Subcutaneous preadipocyte (primary cell): ENCODE results near the gene MATK. TPM values are rescaled to one million over a fixed set of nuclear protein-coding genes. Genes with fewer than 3 reads are reported as not detected.

ENCODE experiments used
- small RNA-seq: library from RNA; depleted of rRNA; stranded (forward); fragments of <200 nt; gene quantifications from one replicate; pipeline ENCODE3, GENCODE V24; 2012
- total RNA-seq: library from RNA; depleted of rRNA; stranded (reverse); fragments of >200 nt; gene quantifications from 2 replicates; pipeline ENCODE4 v1.2.3, GENCODE V29; 2012

MATK gene, protein sequence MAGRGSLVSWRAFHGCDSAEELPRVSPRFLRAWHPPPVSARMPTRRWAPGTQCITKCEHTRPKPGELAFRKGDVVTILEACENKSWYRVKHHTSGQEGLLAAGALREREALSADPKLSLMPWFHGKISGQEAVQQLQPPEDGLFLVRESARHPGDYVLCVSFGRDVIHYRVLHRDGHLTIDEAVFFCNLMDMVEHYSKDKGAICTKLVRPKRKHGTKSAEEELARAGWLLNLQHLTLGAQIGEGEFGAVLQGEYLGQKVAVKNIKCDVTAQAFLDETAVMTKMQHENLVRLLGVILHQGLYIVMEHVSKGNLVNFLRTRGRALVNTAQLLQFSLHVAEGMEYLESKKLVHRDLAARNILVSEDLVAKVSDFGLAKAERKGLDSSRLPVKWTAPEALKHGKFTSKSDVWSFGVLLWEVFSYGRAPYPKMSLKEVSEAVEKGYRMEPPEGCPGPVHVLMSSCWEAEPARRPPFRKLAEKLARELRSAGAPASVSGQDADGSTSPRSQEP
- under 0.01 and 0.98 TPM in 2 replicates for total RNA-seq

DNA sequence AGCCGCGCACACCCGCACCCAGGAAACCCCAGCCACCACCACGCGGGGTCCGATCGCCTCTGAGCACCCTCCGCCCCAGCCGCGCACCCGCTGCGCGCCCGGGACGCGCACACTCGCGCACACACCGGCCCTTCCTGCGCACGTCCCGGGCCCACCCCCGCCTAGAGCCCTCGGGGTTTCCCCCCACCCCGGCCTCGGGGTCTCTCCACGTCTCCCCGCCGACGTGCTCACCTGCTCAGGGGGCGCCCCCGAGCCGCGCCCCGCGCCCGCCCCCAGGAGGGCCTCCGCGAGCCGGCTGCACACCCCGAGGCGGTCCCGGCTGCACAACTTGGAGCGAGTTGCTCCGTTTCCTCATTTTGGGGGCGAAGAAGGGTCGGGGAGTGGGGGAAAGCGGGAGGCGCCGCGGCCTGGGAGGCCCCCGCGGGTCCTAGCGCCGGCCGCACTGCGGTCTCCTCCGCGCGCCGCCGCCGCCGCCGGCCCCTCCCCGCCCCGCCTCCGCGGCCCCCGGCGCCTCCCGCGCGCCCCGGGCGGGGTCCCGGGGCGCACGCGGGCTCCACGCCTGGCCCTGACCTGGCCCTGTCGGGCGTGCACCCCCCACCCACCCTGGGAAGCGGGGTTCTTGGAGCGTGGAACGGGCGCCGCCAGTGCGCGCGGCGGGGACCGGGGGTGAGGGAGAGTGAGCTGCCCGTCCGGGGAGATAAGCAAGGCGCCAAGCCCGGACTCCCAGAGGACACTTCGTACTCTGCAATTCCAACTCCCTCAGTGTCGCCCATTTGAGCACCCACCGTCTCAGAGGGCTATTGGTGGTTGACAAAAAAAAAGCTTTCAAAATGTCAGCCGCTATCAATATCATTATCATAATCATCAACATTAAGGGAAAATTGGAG is at the start of gene MATK:
TSS of gene MATK (minus strand) at position 444 of the 887 bp plus-strand sequence. CDS start 1,246 bp downstream, outside the sequence.

DNA sequence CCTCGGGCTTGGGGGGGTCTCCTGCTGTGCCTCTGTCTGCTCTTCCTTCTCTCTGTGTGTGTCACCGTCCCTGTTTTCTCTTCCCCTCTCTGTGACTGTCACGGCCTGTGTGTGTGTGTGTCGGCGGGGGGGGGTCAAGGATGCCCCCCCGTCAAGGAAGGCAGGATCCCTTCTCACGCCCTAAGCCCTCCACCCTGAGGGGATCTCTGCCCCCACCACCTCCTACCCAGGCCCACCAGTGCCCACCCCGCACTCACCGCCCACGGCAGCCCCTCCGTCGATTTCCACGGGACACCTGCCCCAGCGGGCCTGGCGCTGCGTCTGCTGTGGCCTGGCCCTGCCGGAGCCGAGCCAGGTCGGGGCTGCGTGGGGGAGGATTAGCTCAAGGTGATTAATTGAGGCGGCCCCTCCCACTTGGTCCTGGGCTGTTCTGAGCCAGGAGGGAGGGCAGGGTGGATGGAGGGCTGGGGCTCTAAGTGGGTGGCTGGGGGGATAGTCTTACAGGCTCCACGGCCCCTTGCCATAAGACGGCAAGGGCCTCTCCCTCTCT is 14.2 kb downstream of the MATK start, which contains the start of gene RAX2:
TSS of gene RAX2 (minus strand) at position 323 of the 550 bp plus-strand sequence. CDS start 486 bp downstream, outside the sequence.

DNA sequence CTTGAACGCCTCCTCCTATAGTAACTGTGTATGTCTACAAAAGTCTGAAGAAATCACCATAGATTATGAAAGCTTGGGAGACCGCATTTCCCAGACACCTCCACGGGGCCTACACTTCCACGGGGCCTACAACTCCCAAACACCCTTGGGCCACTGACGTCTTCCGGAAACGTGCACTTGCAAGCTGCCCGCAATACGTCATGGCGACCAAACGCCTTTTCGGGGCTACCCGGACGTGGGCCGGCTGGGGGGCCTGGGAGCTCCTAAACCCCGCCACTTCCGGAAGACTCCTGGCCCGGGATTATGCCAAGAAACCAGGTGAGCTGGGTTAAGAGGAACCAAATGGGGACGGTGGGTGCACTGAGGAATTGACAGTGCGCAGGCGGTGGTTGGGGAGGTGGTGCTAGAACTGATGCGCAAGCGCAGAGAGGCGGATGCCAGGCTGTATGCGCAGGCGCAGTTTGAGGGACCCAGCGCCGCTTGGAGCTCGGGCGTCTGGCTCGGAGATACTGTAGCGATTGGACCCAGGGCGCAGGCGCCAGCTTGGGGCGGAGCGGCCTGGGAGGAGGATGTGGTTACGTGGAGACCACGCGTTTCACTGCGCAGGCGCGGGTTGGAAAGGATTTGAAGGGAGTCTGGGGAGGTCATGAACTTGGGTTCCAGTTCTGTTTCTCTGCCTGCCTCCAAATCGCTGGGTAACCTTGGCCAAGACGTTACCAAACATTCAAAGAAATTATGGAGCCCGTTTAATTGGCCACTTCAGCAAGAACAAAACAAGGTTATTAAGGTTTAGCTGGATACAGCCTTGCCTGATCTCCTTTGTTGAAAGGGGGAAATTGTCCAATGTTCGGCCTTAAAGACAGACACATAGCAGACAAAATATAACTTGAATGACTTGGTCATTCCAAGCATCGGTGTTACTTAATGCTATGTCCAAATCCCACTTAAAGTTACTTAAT is 23.4 kb downstream of the MATK start, which contains the start of gene MRPL54:
TSS of gene MRPL54 (plus strand) at position 182 of the 959 bp plus-strand sequence. CDS start at position 201, 19 bp downstream.

DNA sequence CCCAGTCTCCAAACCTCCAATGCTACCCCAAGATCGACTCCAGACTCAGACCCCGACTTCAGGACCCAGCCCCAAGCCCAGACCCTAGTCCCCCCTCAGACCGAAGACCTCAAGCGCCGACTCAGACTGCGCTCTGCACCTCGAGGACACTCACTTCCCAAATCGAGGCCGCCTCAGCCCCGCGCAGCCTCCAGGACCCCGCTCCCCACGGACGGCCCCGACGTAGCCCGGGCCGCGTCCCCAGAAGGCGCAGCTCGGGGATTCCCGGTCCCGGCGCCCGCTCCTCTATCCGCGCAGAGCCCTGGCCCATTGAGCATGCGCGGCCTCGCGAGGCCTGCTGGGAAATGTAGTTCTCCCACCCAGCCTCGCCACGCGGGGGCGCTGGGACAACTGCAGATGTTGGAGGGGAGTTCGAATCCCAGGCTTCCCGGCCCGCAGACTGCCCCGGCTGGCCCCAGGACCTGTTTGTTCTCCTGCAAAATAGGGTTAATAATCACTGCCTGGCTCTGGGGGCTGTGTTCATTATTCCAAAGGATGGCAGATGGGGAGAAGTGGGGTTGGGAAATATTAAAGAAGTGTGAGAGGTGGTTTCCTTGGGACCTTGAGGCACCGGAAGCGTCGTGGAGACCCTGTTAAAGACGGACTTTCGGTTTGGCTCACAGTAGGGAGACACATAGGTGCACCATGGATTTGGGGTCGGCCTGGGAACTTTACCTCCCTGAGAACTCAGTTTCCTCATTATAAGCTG is 24.6 kb downstream of the MATK start, which contains the start of gene APBA3:
TSS of gene APBA3 (minus strand) at position 311 of the 748 bp plus-strand sequence. CDS start 1,428 bp downstream, outside the sequence.

Small RNA genes within 50 kb of the gene (small RNA-seq; reads per million reads assigned to genes)
- gene AC005777.1, result not detected

Other genes with a start within 250 kb of the MATK start
- gene TEKTIP1, start 247.2 kb downstream of the MATK start, total RNA-seq, result not detected in 2 replicates
- gene MFSD12, start 228.8 kb downstream of the MATK start, total RNA-seq, result 82.7 and 86.6 TPM in 2 replicates
- 73.5 and 85.2 TPM in 2 replicates for gene HMG20B, start 213.4 kb downstream of the MATK start, total RNA-seq
- gene GIPC3, start 200.9 kb downstream of the MATK start, total RNA-seq, result under 0.01 TPM in 2 replicates
- gene TBXA2R, start 179.5 kb downstream of the MATK start, total RNA-seq, result 0.73 and 1.8 TPM in 2 replicates
- gene CACTIN, start 159.6 kb downstream of the MATK start, total RNA-seq, result 21.7 and 26.4 TPM in 2 replicates
- 21.7 and 24.0 TPM in 2 replicates for gene PIP5K1C, start 85.9 kb downstream of the MATK start, total RNA-seq
- not detected in 2 replicates for gene TJP3, start 78.0 kb downstream of the MATK start, total RNA-seq
- 15.1 and 23.1 TPM in 2 replicates for gene APBA3, start 24.7 kb downstream of the MATK start, total RNA-seq
- 35.3 and 38.3 TPM in 2 replicates for gene MRPL54, start 23.7 kb downstream of the MATK start, total RNA-seq
- not detected in 2 replicates for gene RAX2, start 14.2 kb downstream of the MATK start, total RNA-seq
- not detected in 2 replicates for gene ZFR2, start 82.7 kb upstream of the MATK start, total RNA-seq
- gene ATCAY, start 94.3 kb upstream of the MATK start, total RNA-seq, result not detected in 2 replicates
- gene NMRK2, start 146.7 kb upstream of the MATK start, total RNA-seq, result not detected in 2 replicates
- 49.1 and 50.0 TPM in 2 replicates for gene DAPK3, start 184.7 kb upstream of the MATK start, total RNA-seq
- gene EEF2, start 199.1 kb upstream of the MATK start, total RNA-seq, result 2,601 and 2,769 TPM in 2 replicates
- 13.6 and 16.2 TPM in 2 replicates for gene PIAS4, start 221.4 kb upstream of the MATK start, total RNA-seq